SKM-1 treated with dmso at 0.1 percent for 144 hours (cell line): ENCODE data around the gene GALNT2.

ENCODE experiments used
- DNase-seq: peaks from one replicate; lab custom pipeline; 2025; ENCODE audit not compliant: unreplicated experiment; lab: John Stamatoyannopoulos, UW

The GALNT2 gene

DNA sequence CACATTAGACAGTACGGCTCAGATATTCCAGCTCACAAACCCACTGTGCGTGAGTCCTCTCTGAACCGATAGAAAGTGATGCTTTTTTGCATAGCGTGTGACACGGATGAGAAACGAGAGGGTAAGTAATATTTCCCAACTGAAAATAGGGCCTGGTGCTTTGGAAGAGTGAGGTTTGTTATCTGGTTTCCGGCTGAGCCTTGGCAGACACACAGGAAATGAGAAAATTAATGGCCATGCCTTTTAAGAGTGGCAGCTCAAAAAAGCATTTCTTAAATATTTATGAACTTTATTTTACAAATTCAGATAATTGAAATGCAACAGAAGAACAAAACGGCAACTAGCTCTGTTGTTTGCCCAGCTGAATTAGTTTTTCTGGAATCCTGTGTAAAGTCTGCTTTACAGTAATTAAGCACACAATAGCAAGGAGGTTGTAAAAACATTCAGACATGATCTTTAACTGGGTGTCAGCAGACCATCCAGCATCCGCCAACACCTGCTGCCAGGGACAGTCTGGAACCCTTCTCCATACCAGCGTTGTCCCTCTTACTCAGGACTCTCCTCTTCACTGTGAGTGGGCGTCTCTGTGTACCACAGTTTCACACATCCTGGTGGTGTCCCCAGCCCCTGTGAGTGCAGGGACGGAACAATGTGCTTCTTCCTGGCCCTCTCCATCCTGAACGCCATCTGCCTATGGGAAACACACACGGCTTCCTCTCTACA lies 203.7 kb downstream of the GALNT2 start:
- no peak for DNase-seq

DNA sequence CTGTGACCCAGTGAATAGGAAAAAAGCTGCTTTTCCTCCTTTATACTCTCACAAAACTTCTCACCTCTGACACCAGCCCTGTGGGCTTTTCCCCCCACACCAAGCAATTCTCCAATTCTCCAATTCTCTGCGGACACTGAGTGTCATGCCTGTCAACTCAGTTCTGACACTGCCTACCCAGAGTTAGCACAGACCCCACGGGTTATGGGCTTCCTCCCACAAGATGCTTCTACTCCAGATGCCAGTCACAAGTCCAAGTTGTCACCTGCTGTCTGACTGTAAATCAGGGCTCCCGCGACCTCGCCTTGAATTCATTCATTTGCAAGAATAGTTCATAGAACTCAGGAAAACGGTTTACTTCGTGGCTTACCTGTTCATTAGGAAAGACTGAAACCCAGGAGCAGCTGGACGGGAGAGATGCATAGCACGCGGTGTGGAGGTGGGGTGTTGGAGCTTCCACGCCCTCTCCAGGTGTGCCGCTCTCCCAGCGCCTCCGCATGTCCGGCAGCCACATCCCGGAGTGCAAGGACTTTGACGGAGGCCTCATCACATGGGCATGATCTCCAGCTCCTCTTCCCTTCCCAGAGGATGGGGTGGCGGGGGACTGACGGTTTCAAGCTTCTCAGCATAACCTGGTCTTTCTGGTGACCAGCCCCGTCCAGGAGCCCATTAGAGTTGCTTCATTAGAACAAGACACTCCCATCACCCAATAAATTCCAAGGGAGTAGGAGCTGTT lies 204.4 kb downstream of the GALNT2 start:
- DNase-seq, result no peak

DNA sequence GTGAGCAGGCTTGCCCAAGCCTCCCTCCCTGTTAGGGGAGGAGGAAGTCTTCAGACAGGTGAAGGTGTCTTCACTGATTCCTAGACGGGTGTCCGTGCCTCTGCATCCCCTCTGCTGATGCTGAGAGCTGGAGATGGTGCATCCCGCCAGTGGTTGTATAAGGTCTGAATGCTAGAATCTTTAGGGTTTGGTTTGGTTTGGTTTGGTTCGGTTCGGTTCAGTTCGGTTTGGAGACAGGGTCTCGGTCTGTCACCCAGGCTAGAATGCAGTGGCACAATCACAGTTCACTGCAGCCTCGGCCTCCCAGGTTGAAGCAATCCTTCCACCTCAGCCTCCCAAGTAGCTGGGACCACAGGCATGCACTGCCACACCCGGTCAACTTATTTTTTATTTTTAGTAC lies 205.5 kb downstream of the GALNT2 start:
- DNase-seq, result no peak

DNA sequence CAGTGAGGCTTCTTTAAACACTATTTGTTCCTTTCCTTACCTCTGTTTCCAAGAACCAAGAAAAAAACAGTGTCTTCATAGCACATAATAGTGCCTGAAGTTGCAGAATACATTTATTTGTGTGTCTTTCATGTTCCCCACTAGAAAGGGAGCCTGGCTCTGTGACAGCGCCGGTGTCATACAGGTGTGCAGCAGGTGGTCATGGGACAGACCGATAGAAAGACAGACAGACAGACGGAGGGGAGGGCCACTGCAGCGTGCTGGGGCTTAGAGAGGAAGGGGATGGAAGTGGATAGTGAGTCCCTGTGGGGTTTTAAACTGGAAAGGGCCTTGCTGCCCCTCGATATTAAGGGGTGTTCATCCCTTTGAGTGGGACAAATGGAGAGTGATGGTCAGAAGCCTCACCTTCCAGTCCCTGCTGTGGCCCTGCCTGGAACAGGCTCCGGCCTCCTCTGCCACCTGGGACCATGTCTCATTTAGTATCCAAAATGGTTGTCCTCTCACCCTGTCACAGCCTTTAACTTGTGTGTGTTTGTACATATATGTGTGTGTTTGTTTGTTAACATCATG lies 206.2 kb downstream of the GALNT2 start:
- DNase-seq, result no peak

DNA sequence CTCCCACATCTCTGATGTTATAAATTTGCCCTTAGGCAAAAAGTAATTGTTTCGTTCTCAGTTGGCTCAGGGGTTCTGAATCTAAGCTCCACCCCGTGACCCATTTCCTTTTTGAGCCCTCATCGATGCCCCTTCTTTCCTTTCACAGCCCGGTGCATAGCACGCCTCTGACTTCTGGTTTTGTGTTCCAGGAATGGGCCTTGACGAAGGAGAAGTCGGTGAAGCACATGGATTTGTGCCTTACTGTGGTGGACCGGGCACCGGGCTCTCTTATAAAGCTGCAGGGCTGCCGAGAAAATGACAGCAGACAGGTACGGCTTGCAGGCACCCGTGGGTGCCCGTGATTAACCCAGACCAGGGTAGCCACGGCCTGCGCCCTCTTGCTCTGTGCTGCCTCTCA lies 207.2 kb downstream of the GALNT2 start:
- no peak for DNase-seq

DNA sequence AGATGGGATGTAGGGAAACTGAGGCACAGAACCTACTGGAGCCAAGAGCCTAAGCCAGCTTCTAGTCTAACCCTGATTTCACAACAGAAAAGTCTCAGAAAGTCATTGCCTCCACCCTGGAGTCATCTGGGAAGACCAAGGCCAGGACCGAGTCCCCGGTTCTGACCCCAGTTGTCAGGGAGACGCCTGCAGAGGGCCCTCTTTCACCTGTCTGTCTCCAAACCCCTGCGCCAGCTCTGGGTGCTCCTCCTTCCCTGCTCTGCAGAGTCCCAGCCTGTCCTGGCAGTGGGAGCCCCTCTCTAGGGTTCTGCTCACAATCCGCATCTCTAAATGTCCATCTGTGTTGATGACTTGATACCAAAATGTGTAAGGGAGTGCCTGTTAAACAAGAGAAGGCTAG lies 209.4 kb downstream of the GALNT2 start:
- no peak for DNase-seq

DNA sequence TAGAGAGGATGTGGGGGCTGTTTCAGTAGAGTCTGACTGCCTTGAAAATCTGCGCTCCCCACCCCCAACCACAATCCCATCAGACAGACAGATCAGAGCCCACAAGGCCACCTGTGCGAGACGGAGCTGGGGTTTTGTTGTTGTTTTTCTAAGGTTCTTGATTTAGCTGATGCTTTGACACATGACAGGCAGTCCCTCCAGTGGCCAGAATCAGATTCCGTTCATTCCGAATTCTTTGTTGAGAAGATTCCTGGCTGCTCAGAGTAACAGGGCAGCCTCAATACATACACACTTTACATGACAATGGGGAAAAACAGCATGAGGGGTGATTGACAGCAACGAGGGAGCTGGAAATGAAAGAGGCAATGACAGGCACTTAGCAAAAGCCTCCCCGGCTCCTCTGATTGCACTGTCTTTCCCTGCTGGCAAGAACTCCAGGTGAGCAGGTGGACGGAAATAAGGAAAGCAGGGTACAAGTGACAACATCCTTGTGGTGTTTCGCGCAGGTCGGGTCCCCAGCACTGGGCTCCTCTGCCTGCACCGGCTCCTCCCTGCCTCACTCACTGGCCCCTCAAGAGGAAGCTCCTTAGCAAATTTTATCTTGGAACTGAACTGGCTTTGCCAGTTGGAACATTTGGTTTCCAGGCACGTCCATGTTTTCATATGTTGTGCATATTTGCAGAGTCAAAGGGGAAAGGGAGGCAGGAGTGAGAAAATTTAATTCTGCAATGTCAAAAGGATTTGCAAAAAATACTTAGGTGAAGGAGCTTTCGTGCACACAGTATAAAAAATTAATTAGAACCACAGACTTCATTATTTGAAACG lies 210.4 kb downstream of the GALNT2 start:
- no peak for DNase-seq

DNA sequence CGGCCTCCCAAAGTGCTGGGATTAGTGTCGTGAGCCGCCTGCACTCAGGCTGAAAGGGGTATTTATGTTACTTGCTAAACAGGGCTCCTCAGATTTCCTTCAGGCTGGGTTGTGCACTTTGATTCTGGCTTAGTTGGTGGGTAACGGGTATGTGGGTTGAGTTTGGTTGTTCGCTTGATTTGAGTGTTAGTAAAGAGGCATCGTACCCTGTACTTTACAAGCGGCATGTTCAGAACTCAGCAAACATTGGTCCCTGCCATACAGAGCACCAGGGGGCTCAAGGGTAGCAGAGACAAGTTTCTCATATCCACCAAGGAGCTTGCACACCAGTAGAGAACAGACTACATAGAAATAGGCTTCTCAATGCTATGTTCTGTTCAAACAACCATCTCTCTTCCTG lies 211.3 kb downstream of the GALNT2 start:
- DNase-seq, result no peak

DNA sequence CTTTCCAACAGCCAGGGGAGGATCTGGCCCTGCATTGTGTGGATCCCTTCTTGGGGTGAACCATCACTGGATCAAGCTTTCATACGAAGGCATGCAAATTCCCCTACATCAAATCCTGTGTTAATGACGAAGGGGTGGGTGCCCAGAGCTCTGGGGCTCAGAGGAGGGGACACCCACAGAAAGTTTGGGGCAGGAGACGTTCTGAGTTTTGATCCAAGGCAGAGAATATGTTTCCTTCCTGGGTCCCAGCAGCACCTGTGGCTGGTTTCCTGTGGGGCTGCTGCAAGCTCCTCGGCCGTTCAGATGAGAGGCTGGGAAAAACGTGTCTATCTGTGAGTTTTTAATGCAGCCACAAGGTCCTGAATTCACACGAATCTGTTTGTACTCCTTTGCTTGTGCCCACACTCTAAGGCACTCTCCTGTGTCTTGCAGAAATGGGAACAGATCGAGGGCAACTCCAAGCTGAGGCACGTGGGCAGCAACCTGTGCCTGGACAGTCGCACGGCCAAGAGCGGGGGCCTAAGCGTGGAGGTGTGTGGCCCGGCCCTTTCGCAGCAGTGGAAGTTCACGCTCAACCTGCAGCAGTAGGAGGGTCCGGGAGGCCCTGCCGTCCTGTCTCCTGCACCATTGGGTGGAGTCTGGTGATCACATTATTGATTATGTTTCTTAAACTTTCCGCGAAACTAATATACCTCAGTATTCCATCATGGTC lies 212.0 kb downstream of the GALNT2 start:
- DNase-seq, result no peak

DNA sequence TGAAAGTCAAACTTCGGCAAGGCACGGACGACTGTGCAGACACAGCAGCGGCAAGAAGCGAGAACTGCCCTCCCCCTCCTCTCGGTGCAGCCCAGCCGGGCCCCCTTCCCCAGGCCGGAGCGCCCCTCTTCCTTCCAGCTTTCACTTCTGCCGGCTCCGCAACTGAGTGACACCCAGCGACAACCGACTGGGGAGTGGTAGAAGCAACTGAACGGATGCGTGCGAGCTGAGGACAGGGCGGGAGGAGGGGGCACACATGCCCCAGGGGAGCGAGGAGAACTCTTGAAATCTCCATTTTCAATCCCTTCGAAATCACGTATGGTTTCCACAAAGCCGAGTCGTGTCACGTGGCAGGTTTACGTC lies 212.5 kb downstream of the GALNT2 start:
- no peak for DNase-seq

DNA sequence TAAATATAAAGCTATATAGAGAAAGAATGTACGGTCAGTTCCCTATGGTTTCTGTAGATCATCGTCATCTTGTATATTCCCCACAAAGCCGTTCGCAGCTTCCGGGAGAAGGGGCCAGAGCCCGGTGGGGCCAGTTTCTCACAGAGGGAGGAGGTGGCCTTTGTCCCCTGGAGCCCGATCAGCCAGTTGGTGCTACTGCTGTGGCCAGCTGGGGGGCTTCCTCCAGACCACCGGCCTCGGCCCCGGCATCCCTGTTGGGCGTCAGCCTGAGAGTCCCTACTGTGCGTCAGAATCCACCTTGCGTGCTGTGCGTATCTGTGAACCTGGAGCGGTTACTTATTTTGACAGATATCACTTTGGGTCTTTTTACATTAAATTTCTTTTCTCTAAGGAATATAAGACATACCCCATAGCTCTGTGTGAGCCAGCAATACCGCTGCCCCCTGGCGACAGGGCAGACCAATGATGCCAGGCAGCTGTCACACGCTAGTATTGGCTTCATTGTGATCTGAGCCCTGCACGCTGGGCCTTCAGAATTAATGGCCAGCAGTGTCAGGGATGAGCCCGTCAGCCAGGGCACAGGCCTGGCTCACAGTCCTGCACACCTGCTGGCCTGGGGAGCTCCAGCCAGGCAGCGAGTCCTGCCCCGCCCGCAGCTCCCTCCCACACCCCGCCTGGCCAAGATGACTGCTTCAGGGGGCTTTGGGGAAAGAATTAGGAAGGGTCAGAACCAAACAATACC lies 213.2 kb downstream of the GALNT2 start:
- no peak for DNase-seq

DNA sequence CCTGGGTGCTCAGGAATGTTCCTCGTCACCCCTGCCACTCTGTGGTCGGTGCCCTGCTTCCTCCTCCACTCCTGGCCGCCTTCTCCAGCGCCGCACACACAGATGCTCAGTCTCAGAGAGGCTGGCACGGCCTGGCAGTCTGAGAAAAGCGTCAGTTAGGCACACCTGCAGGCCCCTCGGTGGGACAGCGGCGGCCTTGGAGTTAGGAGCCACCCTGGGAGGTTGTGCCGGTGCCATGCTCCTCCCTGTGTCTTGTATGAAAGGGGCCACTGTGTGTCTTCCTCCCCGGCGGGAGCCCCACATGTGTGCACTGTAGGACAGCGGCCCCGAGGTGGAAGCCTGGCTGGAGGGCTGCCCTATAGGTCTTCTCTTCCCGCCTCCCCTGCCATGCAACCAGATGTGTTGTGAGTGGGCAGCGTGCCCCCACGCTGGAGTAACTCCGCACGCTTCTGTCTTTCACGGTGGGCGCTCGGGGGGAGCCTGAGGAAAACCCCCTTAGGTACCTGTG lies 213.9 kb downstream of the GALNT2 start:
- no peak for DNase-seq

DNA sequence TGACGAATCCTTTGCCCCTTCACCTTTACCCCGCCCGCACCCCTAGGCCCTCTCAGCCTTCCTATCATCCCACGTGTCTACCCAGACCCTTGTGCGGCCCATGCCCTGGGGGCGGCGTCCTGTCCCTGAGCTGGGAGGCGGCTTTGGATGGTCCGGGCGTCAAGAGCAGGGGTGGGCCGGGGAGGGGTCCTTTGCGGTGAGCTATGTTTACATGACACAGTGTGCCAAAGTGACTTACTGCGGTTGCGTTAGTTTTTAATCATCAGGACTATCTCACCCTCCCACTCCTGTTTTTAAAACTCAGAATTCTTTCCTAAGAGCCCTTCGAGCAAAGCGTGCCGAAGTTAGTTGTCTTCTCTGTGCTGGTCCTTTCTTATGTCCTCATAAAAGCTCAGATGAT lies 214.5 kb downstream of the GALNT2 start:
- no peak for DNase-seq

DNA sequence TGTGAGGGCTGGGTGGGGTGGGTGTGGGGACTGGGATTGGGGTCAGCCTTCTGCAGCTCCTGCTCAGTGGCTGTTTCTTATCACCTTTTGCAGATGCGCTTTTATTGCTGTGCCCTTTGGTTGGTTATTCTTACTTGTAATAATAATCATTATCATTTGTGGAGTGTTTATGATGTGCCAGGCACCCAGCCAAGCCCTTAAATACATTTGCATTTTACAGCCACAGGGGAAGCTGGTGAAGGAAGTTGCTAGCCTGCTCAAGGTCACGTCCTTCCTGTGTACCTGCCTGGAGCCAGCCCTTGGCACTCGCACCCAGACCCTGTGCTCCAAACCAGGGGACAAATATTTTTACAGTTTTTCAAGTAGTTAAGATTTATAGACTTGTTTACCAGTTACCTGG lies 215.1 kb downstream of the GALNT2 start:
- DNase-seq, result no peak

DNA sequence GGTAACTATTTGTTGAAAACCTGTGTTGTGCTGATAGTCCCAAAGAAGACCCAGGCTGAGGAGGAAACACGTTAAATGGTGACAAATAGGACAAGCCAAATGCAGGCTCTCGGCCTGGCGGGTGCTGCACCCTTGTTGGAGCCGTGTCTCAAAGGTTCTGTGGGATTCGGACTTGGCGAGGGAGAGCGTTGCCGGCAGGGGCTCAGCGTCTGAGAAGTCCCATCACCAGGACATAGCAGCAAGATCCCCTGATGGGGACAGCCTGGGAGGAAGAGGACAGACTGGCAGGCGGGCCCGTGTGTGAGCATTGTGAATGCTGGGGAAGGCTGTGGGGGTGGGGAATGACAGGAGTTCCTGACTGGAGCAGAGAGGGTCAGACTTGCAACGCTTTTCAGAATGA lies 216.6 kb downstream of the GALNT2 start:
- DNase-seq, result no peak

DNA sequence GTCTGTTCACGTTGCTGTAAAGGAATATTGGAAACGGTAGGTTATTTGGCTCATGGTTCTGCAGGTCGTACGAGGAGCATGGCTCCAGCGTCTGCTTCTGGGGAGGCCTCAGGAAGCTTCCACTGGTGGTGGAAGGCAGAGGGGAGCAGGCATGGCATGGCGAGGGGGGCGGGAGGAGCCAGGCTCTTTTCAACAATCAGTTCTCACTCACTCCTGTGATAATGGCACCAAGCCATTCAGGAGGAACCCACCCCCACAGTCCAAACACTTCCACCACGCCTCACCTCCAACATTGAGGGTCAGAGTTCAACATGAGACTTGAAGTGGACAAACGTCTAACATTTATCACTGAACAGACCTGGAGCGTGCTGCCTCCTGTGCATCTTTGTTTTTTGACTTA lies 217.9 kb downstream of the GALNT2 start:
- no peak for DNase-seq

DNA sequence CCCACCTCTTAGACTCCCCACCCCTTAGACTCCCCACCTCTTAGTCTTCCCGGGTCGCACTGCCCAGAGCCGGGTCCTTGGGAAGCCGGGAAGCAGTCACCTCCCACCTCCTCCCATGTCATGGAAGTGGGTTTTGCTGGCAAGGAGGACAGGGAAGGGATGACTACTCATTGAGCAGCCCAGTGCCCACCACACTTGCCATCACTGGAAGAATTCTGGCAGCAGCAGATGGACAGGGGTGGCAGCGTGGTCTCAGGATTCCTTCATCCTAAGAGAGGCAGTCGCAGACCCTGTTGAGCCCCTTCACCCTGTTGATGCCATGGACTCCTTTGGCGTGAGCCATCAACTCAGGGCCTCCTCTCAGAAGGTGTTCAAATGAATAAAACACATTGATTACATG lies 218.3 kb downstream of the GALNT2 start:
- DNase-seq, result no peak

DNA sequence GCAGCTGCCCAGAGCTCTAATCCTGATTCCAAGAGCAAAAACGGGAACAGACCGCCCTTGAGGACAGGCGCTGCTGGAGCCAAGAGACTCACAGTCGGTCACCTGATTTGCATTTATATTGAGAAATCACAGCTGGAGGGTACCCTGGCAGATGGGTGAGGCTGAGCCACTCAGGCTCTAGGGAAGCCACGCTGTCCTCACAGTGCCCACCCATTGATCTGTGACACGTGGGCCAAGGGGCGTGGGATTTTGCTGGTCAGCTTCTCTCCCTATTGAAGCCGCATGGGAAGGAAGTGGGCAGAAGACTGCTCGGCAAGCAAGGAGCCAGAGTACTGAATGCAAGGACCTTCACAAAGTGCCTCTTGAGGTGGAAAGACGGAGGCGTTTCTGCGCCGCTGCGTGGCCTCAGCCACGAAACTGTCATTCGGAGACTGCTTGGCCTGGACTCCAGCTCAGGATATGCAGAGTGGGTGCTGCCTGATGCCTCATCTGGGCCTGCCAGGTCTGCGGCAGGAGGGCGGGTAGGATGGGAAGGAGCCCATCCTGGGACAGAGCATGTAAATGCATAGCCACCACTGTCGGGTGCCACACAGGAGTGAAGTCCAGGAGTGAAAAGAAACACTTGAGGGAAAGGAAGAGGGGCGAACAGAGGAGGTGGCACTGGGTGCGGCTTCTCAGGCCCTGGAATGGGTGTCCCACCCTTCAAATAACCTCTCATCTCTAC lies 219.3 kb downstream of the GALNT2 start:
- DNase-seq, result no peak

DNA sequence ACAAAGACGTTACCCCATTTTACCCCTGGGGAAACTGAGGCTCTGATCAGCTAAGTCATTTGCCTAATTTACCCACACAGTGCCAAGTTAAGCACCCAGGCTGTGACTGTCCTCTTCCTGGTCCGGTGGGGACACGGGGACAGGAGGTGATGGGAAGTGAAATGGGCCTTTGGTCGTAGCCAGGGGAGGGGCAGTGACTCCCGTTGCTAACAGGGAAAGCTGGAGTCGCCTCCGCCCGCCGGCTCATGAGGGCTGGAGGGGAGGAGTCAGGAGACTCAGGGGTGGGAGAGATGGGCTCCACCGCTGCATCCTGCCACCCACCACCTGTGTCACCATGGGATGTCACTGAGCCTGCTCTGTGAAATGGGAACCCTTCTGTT lies 219.8 kb downstream of the GALNT2 start:
- no peak for DNase-seq
